HL-60/S4 treated with phorbol 12-myristate 13-acetate at 8.2 ng/mL for 4 days and 3 days (cell line): ENCODE measurements around the gene HMCES.
"Not testable (repeated sequence)": the region's sequence is repeated elsewhere in the genome, so short reads cannot be mapped to it uniquely, and the experiment has no call there.

ENCODE experiments used
- in situ Hi-C: fragments of 300-500 bp; cut with MboI; formaldehyde crosslinking; loops from 2 replicates; pipeline ENCODE4 v1.15.0; 2022; ENCODE audit warnings: low sequenced_read_pairs

The HMCES gene

DNA sequence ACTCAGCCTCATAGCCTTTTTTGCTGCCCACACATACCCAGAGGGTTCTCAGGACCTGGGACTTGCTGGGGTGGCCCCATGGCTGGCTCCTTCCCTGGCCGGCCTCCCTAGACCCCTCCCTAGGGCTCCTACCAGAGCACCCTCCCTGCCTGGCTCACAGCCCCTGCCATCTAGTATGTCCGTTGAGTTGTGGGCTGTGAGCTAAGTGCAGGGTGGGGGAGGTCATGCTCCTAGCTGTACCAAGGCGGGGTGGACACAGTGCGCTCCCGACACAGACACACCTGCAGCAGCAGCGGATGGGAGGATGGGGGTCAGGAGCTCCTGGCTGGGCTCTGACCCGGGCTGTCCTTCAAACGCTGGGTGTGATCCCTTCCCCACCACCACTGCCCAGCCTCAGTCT, 41.6 kb downstream of the HMCES start:
- in situ Hi-C loops = no loop called here

DNA sequence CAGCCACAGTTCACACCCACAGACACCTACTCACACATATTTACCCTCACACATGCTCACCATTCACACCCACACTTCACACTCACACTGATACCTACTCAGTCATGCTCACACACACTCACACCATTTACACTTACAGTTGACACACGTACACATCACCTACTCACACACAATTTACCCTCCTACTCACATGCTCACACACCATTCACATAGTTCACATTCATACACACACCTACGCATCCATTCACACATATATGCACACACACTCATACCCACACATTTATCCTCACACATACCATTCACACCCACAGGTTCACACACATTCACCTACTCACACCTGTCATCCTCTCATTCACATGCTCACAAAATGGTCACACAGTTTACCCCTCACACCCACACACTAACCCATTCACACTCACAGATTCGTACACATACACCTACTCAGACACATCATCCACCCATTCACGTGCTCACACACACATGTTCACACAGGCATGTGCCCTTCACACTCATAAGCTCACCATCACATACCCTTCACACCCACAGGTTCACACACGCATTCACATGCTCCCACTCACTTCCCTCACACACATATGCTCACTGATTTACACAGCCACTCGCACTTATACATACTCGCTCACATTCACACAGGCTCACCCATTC, 42.3 kb downstream of the HMCES start:
- in situ Hi-C loops = no loop called here

DNA sequence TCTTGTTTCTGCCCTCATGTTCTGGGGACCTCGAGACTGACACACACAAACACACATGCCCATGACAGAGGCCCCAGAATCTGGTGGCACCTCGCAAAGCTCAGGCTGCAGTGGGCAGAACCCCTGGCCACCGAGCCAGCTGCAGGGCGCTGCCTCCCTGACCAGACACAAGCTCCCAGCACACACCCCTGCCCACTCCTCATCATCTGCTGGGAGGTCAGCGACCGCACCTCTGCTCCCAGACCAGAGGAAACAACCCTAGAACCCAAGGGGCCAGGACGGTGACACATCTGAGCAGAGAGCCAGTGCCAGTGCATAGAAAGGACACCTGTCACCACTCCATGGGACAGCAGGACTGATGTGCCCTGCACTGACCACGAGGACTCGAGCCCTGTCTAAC, 43.2 kb downstream of the HMCES start:
- in situ Hi-C loops = no loop called here

DNA sequence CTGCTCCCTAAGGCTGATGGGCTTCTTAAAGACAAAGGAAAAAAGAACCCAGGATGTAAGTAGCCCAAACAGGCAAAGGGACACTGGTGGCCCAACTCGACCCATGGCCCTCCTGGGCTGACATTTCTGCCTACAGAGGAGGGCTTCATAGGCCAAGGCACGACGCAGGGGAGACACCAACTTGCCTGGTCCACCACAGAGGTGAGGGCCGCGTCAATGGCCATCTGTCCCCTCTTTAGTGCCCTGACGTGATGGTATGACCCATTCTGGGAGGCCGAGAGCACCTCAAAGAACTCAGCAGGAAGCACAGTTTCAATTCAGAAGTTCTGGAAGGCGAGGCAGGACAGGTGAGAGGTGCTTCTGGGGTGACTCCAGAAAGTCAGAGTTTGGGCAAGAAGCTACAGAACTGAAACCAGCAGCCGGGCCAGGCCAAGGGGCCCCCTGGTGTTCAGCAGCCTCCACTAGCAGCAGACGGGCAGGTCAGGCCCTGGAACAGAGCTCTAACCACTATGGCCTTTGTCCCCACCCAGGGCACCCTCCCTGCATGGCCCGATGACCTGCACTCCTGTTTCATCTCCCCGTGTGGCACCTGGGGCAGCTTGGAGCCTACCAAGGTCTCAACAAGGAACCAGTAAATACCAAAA, 45.1 kb downstream of the HMCES start:
- in situ Hi-C loops = no loop called here

DNA sequence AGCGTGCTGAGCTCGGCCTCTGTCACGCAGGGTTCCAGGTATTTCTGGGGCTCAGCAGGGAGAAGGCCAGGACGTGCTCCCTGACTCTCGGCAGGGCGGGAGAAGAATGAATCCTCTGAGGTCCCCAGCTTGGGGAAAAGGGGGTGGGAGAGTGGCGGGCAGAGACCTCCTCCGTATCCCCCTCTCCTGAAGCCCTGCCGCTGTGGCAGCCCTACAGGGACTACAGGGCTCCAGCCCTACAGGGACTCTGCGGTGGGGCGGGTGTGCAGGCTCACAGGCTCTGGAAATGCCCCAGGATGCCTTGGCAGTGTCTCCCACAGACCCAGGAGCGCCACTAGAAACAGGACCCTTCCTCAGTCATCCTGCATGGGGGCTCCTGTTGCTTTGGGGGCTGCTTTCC, 46.2 kb downstream of the HMCES start:
- in situ Hi-C loops = no loop called here

DNA sequence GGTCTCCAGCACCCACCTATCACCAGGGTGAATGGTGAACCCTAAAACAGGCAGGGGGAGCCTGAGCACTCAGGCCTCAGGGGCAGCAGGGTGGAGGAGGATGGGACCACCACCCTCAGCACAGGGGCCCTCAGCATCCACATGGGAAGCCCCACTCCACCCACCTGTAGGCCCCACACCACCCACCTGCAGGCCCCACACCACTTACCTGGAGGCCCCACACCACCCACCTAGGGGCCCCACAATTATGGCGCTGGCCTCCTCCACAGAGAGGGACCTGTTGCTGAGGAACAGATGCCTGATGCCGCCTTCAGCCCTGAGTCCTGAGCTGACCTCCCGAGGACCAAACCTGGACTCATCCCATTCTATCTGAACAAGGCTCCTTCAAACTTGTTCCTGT, 46.7 kb downstream of the HMCES start:
- in situ Hi-C loops = no loop called here

DNA sequence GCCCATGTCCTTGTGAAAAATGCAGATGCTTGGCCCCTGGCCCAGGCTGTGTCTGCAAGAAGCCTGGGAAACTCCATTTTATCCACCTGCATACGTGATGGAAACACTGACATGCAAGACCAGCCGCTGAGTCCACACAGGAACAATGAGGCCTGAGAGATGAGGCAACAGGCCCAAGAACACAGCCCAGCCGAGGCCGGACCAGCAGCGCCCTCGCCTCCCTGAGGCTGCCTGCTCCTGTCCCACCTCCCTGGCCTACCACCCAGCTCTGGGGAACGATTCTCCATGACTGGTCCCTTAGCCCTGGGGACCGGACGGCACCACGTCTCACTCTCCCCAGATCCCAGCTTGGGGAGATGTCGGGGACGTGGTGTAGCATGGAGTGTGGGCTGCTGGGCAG, 47.5 kb downstream of the HMCES start:
- in situ Hi-C loops = no loop called here

DNA sequence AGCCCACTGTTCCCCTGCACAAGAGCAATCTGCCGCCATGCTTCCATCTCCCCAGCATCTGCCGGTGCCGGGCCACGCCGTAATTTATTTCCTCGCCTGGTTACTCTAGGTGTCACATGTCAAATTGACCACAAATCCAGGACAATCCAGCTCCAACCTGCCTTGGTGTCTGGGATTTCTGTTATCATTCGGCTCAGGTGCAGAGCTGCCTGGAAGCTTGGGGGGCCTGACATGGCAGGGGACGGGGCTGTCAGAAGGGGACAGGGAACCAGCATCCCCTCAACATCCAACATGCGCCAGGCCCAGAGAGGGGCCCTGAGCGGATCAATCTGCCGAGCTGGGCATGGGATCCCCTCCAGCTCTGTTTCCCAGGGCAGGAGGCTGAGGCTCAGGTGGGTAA, 47.9 kb downstream of the HMCES start:
- in situ Hi-C loops = no loop called here

DNA sequence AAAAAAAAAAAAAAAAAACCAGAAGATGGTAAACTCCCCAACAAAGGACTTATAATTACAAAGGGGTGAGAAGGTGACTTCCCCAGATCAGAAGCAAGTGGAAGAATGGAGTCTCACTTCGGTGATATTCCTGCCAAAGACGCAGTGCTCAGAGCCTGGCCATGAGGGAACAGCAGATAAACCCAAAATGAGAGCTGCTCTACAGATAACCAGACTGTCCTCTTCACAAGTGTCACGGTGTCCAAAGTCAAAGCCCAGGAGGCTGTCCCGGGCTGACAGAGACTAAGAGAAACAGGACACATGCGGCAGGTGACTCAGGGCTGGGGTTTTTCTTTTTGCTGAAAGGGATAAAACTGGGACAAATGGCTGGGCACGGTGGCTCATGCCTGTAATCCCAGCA, 48.8 kb downstream of the HMCES start:
- in situ Hi-C loops = no loop called here

DNA sequence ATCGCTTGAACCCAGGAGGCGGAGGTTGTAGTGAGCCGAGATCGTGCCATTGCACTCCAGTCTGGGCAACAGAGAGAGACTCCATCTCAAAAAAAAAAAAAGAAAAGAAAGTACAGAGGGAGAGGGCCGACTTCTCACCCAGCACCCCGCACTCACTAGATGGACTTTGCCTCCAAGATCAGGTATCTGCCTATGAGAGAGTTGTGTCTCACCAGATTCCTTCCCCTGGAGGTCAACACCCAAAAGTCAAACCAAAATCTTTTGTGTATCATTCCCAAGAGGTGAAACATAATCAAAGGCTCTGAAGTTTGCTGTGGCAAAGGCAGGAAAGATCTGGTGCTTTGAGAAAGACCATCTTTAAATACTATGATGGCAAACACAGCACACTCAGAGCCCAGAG, 51.2 kb downstream of the HMCES start:
- in situ Hi-C loops = no loop called here

DNA sequence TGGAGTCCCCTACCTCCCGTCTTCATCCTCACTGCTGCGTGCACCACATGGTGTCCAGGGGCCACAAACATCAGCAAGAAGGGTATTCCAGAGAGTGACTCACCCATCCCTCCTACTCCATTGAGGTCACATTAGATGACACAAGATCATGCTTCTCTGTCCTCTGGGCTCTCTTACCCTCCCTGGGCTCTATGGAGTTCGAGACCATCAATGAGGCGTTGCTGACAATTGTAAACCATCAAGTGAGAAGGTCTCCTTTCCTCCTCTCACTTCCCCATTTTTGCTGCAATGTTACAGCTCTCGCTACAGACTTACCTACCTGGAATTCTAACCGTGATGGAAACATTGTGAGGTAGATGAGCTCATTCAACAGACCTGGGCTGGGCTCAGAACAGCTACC, 51.7 kb downstream of the HMCES start:
- in situ Hi-C loops = no loop called here

DNA sequence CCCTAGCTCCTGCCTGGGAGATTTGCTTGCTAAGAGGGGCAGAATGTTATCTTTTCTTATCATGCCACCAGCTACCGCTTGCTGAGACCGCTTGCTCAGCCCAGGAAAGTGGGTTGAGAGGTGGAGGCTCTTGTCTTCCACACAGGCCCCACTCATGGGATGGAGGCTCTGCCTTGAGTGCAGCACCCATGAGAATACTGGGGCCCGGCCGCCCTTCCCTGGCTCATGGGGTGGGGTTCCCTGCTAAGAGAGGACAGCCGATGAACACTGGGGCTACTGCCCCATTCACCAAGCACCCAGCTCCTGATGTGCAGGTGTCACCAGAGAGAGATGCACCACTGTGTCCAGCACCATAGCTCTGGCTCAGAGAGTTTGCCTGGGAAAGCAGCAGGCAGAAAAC, 55.2 kb downstream of the HMCES start:
- in situ Hi-C loops = no loop called here

DNA sequence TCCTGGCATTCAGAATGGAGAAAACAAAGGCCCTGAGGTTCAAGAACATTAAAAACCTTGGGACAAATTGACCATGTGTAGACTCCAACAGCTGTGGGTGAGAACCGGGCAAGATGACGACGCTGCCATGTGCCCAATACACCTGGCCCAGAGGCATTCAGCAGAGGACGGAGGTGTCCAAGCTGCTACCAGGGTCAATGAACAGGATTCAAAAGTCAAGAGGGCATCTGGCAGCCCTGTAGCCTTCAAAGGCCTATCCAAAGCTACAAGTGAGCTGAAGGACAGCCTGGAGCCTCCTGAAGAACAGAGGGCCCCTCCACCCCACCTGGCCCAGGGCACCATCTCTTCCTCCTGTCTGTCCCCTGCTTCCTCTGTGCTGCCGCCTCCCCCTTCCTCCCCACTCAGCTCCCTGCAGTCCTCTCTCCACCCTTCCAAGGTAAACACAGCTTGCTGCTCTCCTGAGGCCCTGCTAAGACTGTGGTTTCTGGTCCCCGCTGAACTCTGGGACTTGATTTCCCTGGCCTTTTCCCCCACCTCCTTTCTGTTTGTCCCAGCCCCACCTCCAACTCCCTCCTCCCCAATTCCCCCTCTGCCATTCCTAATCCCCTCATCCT, 57.5 kb downstream of the HMCES start:
- in situ Hi-C loops = no loop called here

DNA sequence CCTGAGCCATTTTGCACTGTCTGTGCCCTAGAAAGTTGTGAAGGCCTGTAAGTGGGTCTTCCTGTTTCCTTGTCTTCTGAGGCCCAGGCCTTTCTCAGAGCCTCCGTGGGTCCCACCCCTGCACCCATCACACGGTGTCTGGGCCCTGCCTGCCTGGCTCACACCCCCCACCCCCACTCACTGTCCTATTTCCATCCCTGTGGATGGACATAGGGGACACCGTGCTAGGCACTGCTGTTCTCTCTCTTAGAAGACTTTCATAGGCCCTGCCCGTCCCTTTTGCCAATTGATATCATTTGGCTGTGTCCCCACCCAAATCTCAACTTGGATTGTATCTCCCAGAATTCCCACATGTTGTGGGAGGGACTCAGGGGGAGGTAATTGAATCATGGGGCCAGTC, 59.0 kb downstream of the HMCES start:
- in situ Hi-C loops = not testable (repeated sequence)

DNA sequence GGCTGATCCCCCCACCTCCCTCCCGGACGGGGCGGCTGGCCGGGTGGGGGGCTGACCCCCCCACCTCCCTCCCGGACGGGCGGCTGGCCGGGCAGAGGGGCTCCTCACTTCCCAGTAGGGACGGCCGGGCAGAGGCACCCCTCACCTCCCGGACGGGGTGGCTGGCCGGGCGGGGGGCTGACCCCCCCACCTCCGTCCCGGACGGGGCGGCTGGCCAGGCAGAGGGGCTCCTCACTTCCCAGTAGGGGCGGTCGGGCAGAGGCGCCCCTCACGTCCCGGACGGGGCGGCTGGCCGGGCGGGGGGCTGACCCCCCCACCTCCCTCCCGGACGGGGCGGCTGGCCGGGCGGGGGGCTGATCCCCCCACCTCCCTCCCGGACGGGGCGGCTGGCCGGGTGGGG, 60.5 kb downstream of the HMCES start:
- in situ Hi-C loops = not testable (repeated sequence)

DNA sequence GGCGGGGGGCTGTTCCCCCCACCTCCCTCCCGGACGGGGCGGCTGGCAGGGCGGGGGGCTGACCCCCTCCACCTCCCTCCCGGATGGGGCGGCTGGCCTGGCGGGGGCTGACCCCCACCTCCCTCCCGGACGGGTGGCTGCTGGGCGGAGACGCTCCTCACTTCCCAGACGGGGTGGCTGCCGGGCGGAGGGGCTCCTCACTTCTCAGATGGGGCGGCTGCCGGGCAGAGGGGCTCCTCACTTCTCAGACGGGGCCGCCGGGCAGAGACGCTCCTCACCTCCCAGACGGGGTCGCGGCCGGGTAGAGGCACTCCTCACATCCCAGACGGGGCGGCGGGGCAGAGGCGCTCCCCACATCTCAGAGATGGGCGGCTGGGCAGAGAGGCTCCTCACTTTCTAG, 61.2 kb downstream of the HMCES start:
- in situ Hi-C loops = not testable (repeated sequence)

DNA sequence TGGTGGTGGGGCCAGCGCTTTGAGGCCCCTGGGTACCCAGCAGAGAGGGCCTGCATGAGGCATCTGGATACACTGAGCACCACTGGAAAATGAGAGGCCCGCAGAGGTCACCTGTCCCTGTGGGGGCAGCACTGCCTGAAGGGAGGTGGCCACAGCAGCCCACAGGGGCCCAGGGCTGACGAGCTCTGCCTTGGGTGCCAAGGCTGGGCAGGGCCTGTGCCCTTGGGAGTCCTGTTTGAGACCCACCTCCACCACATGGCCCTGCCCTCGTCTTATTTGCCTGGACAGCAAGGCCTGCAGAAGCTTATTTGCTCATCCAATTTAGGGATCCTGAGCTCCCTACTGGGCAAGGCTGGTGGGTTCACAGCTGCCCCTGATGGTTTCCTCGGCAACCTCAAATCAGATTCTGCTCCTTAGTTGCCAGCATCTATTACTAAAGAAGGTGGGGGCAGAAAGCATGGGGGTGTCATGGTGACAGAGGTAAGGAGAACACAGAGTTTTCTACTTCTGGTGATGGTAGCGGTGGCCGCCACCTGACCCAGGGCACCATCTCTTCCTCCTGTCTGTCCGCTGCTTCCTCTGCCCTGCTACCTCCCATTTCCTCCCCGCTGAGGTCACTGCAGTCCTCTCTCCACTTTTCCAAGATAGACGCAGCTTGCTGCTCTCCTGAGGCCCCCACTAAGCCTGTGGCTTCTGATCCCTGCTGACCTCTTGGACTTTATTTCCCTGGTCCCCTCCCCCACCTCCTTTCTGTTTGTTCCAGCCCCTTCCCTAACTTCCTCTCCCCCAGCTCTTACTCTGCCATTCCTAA, 62.9 kb downstream of the HMCES start:
- in situ Hi-C loops = no loop called here

DNA sequence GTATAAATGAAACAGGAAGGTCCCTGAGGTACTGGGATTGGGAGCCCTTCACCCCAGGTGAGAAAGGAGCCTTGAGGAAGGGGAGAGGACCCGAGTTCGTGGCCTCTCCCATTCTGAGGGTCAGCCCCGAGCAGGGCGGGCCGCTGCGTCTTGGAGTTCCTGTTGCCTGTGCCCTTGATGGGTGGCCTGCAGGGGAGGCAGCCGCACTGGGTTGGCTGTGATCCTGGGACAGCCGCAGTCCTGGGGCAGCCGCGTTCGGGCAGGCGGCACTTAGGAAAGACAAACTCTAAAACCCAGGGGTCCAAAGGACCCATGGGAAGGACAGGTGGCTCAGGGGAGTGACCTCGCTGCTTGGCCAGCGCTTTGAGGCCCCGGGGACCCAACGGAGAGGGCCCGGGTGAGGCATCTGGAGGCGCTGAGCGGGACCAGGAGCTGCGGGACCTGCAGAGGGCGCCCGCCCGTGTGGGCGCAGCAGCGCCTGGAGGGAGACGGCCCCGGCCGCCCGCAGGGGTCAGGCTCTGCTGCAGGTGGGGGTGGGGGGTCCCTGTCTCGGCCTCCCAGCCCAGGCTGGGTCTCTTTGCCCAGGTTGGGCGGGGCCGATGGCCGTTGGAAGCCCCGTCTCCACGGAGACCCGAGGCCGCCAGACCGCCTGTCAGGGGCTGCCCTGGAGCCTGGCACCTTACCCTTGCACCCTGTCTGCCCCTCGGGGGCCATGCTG, 65.1 kb downstream of the HMCES start:
- in situ Hi-C loops = no loop called here

DNA sequence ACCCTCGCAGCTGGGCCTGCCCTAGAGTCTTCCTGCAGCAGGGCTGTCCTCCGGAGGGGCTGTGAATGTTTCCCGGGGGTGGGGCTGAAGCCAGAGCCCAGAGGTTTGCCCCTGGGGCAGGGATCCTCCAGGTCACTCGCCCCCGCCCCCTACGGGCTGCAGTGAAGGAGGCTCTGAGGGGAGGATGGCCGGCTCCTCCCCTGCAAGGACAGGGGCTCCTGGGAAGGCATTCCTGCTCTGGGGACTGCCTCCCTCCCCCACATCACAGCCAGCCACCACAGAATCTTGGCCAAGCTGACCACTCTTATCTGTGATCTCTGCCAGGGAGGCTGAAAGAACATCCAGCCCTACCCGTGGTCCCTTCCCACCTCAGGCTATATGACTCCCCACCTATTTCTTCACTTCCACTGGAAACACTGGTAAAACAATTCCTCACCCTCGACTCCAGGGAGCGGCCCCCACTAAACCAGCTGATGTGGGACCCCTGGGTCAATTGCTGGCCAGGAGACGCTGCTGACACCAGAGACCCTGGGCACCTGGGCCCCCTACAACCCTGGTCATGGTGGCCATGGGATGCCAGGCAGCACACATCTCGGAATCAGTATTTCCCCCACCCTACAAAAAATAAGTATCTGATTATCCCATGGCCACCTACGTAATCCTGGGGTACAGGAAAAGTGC, 66.0 kb downstream of the HMCES start:
- in situ Hi-C loops = no loop called here

DNA sequence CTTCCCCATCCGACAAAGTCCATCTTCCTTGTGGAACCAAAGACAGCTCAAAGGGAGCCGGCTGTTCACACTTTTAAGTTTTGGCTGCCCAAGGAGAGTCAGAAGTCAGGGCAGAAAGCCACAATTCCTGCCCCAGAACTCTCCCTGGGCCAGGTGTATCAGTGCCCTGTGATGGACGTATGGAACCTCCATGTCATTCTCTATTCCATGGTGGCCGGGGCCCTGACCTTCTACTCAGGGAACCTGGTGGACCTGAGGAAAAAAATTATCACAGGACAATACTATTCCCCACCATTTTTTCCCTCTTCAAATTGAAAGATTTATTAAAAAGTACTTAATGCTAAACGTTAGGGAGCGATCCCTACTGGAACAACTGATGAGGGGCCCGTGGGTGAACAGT, 66.6 kb downstream of the HMCES start:
- in situ Hi-C loops = no loop called here

DNA sequence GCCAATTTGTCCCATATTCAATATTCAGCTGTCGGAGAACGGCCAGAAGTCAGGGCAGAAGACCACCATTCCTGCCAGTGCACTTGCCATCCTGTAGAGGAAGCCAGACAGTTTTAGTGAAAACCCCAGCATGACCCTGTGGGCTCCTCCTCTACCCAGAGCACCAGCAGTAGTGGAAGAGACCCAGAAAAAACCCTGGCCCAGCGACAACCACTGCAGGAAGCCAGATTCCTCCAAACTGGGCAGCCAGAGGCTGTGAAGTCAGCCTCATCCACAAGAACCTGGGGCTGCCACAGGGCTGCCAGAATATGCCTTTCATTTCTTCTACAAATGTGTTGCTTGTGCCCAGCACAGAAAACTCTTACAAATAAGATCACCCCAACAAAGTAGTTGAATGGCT, 67.3 kb downstream of the HMCES start:
- in situ Hi-C loops = no loop called here
